Sciatic nerve (tissue), 2 donors: ENCODE results near the gene ZNF385A. TPM values are rescaled to one million over a fixed set of nuclear protein-coding genes. Genes with fewer than 3 reads are reported as not detected.
"Not testable (repeated sequence)": the region's sequence is repeated elsewhere in the genome, so short reads cannot be mapped to it uniquely, and the experiment has no call there.

Source experiments
- ATAC-seq: fragments of 200-7000 bp; cut with Tn5 transposase; one replicate; pipeline ENCODE4 v1.9.1; 2020; ENCODE audit warnings: mild to moderate bottlenecking, moderate library complexity
- DNase-seq: peaks from one replicate; pipeline ENCODE4 v3.0.0-alpha.2; 2020; ENCODE audit warnings: low spot score
- intact Hi-C: fragments of 100-400 bp; cut with DNase I; formaldehyde crosslinking; loops from one replicate; pipeline ENCODE4 v1.14.2; 2022
- total RNA-seq: library from RNA; stranded (reverse); fragmentation: NEBNext Ultra II Directional; extraction: Animal tissue kit (Norgen Biotek cat#: 25700); gene quantifications from one replicate; pipeline ENCODE4 v1.2.1, GENCODE V29; 2021
- donor health status: DM: no; HTN: no; CAD: no.
- donor health status: DM: no; HTN: no; CAD: no.

ZNF385A gene
- total RNA-seq, 1 donor from 2014 or later: 12.0 TPM

- ATAC-seq (no peak), DNase-seq (no peak)
- intact Hi-C loops: loop anchor here (5.0 kb wide), 1 partner anchor 141 kb away; no protein-coding TSS in a partner anchor
Observed at GRCh38 chr12:54363047-54363446, 21.5 kb downstream of the ZNF385A start.

DNA sequence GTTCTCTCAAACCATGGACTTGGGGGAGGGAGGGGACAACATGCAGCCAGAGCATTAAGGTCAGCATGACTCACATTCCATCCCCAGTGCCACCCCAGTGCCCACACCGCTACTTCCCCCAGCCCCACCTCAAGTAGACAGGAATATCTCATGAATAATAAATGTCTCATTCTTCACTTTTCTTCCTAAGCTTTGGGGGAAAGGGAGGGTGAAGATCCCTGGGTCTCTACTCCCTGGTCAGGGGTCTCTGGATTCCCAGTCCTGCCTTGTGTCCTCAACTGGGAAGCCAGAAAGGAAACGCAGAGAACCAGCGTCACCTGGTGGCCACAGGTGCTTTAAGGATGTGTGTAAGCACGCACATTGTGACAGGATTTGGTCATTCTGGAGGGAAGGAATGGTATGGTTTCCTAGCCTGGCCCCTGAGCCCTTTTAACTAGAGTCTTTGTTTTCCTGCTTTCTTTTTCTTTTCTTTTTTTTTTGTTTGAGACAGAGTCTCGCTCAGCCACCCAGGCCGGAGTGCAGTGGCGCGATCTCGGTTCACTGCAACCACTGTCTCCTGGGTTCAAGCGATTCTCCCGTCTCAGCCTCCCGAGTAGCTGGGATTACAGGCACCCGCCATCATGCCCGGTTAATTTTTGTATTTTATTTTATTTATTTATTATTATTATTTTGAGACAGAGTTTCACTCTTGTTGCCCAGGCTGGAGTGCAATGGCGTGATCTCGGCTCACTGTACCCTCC is 23.6 kb downstream of the ZNF385A start:
- intact Hi-C loops: loop anchor here (5.0 kb wide), 1 partner anchor 139 kb away; no protein-coding TSS in a partner anchor
- DNase-seq (peak; percentile 88), ATAC-seq (no peak)

DNA sequence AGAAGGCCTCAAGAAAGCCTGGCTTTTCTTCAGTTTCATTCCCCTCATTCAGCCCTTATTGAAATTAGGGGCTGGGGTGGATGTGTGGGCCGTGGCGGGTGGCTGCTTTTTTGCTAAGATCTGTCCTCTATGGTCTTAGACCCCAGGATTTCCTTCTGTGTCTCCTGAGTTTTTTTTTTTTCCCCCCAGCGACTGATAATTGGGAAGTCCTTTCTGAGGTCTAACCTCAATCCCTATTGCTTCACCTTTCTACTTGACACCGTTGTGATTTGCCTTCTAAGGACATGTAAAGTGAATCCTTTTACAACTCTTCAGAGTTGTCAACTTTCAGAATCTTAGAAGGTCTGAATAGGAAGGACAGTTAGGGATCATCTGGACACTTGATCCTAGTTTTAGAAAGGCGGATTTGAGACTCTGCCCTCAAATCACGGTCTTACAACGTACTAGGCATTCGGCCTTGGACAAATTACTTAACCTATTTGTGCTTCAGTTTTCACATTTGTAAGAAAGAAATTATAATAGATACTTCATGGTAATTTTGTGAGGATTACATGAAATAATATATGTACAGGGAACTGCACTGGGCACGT is 24.7 kb downstream of the ZNF385A start:
- intact Hi-C loops: loop anchor here (5.0 kb wide), 1 partner anchor 138 kb away; no protein-coding TSS in a partner anchor
- no peak for ATAC-seq
- DNase-seq: no peak

DNA sequence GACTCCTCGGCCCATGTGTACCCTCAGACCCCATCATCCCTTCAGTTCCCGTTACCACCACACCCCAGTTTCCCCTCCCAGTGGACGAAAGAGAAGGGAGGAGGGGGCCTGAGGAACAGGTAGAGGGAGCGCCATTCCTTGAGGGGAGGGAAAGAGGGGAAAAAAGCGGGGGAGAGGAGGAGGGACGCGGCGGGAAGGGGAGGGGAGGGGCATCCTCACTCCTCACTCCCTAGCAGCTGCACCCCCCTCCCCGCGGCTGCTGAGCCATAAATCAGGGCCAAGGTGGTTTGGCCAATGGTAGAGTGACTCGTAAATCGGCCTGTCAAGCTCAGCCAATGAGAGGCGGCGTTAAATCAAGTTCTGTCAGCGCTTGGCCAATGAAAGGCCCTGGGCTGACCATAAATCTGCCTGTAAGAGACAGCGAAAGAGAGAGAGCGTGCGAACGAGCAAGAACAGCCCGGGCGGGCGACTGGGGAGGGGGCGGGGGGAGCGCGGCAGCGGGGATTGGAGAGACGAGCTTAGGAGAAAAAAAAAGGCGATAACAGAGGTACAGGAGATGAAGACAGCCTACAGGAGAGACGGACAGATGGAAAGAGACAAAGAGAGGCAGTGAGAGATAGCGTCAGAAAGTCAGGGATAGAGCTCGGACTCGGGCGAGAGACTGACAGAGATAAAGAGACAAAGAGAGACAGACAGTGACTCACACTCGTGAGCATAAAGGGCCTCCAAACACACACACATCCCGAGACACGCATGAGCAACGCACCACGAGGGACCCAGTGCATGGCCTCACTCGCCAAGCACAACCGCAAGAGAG is 25.4 kb downstream of the ZNF385A start:
- ATAC-seq: peak; percentile 96
- intact Hi-C loops: no loop called here

GRCh38 chr12:54358191-54358944 is 26.2 kb downstream of the ZNF385A start:
- ATAC-seq: no peak
- intact Hi-C loops: no loop called here
- DNase-seq: no peak

More for the DNA sequence above, 25.4 kb downstream of the ZNF385A start:
- peak; percentile 97 for DNase-seq

DNA sequence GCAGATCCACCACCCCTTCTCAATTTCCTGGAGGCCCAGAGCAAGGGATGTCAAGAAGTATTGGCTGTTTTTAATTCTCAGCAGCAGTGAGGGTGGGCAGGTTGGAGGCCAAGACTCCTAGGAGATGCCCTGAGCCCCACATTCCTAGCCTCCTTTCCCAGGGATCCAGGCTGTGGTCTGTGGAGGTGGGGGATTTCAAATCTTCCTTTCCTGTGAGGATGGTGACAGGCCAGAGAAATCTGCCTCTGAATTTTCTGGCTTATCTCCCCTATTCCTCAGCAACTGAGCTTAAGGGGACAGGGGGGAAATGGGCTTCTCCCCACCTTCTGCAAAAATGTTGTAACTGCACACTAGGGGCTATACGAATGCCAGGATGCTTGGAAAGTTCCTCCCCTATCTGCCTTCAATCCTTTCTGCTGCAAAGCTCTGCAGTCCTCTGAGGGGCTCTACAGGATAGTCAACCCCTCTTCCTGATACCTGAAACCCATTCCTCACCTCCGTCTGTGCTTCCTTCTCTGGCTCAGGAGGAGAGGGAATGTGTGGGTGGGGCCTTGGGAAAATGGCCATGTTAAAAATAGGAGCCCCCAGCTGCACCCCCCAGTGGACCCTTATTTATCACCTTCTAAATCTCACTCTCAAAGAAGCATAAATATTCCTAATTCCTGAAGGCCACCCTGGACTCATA is 26.9 kb downstream of the ZNF385A start:
- ATAC-seq: no peak
- intact Hi-C loops: no loop called here

GRCh38 chr12:54356951-54357356 is 27.6 kb downstream of the ZNF385A start:
- DNase-seq: no peak
- intact Hi-C loops: no loop called here
- ATAC-seq: no peak

More for the DNA sequence above, 26.9 kb downstream of the ZNF385A start:
- no peak for DNase-seq

- no peak for ATAC-seq
- intact Hi-C loops: no loop called here
- no peak for DNase-seq
Observed at GRCh38 chr12:54356228-54356627, 28.3 kb downstream of the ZNF385A start.

DNA sequence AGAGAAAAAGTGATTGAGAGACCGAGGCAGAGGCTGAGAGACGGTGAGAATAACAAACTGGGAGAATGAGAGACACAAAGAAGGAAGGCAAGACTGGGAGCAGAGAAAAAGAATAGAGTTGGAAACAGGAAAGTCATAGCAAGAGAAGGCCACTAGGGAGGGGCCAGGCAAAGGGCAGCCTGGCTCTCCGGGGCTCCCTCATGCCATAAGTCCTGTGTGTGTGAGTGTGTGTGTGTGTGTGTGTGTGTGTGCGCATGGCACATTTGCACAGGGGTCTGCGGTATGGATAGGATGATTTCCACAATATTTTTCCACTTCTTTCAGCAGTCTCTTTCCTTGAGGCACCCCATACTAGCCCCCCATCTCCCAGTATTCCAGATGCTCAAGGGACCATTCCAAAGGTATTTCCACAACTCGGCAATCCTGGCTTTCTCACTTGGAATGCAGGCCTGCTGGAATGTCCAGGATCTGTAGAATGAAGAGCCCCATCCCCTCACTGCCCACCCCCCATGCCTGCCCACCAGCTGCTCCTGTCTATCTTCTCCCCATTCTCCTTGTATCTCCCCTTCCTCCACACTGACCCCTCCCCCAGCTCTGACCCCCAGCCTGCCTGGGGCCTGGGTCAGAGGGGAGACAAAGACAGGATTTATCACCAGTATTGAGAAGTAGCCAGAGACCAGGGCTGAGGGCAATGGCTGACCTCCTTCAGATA is 29.3 kb downstream of the ZNF385A start:
- DNase-seq: no peak
- intact Hi-C loops: no loop called here
- ATAC-seq: no peak

DNA sequence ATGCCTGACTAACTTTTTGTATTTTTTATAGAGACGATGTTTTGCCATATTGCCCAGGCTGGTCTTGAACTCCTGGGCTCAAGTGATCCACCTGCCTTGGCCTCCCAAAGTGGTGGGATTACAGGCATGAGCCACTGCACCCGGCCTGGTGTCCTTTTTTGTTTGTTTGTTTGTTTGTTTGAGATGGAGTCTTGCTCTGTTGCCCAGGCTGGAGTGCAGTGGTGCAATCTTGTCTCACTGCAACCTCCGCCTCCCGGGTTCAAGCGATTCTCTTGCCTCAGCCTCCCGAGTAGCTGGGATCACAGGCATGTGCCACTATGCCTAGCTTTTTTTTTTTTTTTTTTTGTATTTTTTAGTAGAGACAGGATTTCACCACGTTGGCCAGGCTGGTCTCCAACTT is 30.3 kb downstream of the ZNF385A start:
- DNase-seq, intact Hi-C loops, ATAC-seq: not testable (repeated sequence)

DNA sequence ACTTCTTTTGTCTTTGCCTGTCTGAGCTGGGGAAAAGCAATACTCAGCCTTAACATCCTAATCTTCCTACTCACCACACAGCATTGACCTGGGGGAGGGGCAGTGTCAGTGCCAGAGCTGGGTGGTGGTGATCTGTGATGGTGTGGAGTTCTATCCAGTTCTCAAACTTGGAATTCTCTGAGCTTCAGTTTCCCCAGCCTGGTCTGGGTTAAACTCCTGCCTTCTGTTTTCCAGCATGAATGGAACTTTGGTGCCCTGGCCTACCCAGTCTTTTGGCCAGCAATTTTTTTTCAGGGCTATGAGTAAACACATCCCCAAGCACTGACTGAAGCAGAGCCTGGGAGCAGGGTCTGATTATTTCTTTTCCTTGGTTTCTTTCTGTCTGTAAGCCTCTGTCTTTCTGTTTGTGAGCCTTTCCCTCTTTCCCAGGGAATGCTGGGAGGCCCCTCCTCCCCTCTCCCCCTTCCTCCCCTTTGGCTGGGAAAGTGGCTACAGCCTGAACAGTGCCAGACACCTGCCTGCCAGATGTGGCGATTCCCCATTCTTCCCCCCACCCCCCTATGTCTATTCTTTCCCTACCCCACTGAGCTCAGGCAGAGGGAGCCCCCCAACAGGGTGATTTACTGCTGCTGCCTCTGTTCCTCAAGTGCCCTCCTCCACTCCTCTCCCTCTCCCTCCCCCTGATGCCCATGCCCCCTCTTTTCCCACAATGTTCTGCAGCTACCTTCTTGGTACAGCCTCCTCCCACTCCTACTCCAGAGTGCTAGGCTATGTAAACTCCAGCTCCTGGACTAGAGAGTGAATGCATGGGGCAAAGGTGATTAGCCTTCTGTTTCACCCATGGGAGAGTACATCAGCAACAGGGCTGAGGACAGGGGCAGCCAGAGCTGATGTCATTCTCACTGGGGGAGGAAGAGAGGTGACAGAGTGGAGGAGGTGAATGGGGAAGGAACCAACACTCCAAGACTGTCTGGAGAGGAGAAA is 31.4 kb downstream of the ZNF385A start:
- DNase-seq (no peak), ATAC-seq (peak; percentile 73)
- intact Hi-C loops: no loop called here

DNA sequence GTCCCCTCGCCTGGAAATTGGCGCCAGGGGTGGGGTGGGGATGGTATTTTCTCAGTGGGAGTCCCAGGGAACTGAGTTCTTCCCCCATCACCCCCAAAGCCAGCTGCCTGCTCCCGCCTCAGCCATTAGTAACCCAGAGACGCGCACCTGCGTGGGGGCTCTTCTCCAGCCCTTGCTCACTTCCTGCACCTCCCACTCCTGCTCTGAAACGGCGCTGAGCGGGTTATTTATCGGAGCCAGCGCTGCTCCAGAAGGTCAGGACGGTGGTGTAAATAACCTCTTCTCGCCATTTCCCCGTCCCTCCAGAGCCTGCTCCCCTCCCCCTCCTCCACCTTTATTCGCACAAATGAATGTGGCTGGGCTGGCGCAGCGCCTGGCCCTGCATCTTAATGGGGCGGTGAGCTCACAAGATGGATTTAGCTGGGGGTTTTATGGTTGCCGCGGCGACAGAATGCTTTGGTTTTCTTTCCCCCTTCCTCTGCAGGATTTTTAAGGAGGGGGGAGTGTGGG is 32.5 kb downstream of the ZNF385A start:
- DNase-seq (no peak), ATAC-seq (peak; percentile 52)
- intact Hi-C loops: no loop called here

DNA sequence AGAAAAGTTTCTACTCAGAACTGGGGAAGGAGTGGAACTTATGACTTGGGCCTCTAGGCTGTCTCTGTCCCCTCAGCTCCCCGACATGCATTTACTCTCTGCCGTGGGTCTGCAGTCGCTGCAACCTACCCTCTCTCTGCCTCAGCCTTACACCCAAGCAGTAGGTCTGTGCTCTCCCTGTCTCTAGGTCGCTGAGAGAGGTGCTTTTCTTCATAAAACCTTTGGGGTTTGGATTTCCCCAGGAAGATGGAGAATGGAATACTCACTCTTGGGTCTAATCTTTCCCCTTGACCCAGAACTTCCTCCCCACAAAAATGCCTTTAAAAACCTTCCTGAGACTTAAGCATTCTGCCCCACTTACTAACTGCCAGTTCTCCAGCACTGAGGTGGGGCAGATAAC is 33.2 kb downstream of the ZNF385A start:
- intact Hi-C loops: no loop called here

GRCh38 chr12:54350743-54351142 is 33.8 kb downstream of the ZNF385A start:
- intact Hi-C loops: no loop called here
- DNase-seq (no peak), ATAC-seq (no peak)

More for the DNA sequence above, 33.2 kb downstream of the ZNF385A start:
- ATAC-seq (no peak), DNase-seq (no peak)

DNA sequence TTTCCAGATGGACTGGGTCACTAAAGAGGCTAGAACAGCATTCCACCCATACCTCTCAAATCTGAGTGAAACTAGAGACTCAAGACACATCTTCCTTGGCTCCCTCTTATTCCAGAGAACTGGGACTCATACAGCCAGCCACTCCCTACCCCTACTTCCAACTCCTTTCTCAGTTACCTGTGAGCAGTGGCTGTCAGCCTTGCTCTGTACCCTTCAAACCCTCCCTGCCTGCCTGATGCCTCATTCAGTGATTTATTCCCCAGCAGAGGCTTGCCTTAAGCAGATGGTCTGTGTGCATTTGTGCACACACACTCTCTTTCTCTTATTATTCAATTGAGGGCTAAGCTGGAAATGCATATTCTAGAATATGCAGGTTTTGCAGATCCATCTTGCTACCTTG is 34.9 kb downstream of the ZNF385A start:
- intact Hi-C loops: loop anchor here (10.0 kb wide), 1 partner anchor 55 kb away; no protein-coding TSS in a partner anchor
- no peak for DNase-seq
- no peak for ATAC-seq

GRCh38 chr12:54349036-54349435 is 35.5 kb downstream of the ZNF385A start:
- intact Hi-C loops: loop anchor here (10.0 kb wide), 1 partner anchor 54 kb away; no protein-coding TSS in a partner anchor
- no peak for DNase-seq
- no peak for ATAC-seq
